GM18508 (cell line): Measurements from ENCODE around the gene PTPRH.

Source experiments
- ATAC-seq: cut with Tn5 transposase; IDR thresholded peaks from one replicate; pipeline ENCODE4 v1.9.1; 2021; ENCODE audit warnings: moderate number of reproducible peaks; ENCODE audit not compliant: insufficient read depth, unreplicated experiment

The PTPRH gene

GRCh38 chr19:55245236-55245904 is 36.1 kb upstream of the PTPRH start:
- ATAC-seq: no peak

GRCh38 chr19:55244004-55244680 is 34.8 kb upstream of the PTPRH start:
- ATAC-seq: no peak

GRCh38 chr19:55242517-55242916 is 33.2 kb upstream of the PTPRH start:
- no peak for ATAC-seq

GRCh38 chr19:55241935-55242464 is 32.7 kb upstream of the PTPRH start:
- no peak for ATAC-seq

- no peak for ATAC-seq
Measured at GRCh38 chr19:55241143-55241934, 32.0 kb upstream of the PTPRH start.

- no peak for ATAC-seq
Measured at GRCh38 chr19:55240713-55241020, 31.4 kb upstream of the PTPRH start.

GRCh38 chr19:55239004-55239403 is 29.7 kb upstream of the PTPRH start:
- no peak for ATAC-seq

GRCh38 chr19:55238030-55238429 is 28.7 kb upstream of the PTPRH start:
- no peak for ATAC-seq

GRCh38 chr19:55232986-55233385 is 23.7 kb upstream of the PTPRH start:
- no peak for ATAC-seq

GRCh38 chr19:55232286-55232602 is 22.9 kb upstream of the PTPRH start:
- no peak for ATAC-seq

- no peak for ATAC-seq
Measured at GRCh38 chr19:55231391-55232285, 22.3 kb upstream of the PTPRH start.

- no peak for ATAC-seq
Measured at GRCh38 chr19:55230780-55231179, 21.5 kb upstream of the PTPRH start.

- ATAC-seq: no peak
Measured at GRCh38 chr19:55230329-55230728, 21.0 kb upstream of the PTPRH start.

- no peak for ATAC-seq
Measured at GRCh38 chr19:55229789-55230182, 20.5 kb upstream of the PTPRH start.

GRCh38 chr19:55229145-55229788 is 20.0 kb upstream of the PTPRH start:
- ATAC-seq: no peak

GRCh38 chr19:55228403-55229031 is 19.2 kb upstream of the PTPRH start, which contains the start of gene TMEM86B:
Gene TMEM86B (minus strand): TSS chr19:55228763. CDS start chr19:55228741, 22 bp downstream.
- no peak for ATAC-seq

- no peak for ATAC-seq
Measured at GRCh38 chr19:55228015-55228391, 18.7 kb upstream of the PTPRH start.

GRCh38 chr19:55227241-55228014 is 18.1 kb upstream of the PTPRH start:
- ATAC-seq: no peak

- ATAC-seq: no peak
Measured at GRCh38 chr19:55226788-55227187, 17.5 kb upstream of the PTPRH start.
